Measurements from ENCODE around the gene ZCCHC24. TPM values are rescaled to one million over a fixed set of nuclear protein-coding genes. Genes with fewer than 3 reads are reported as not detected.

Gene ZCCHC24
- total and polyA plus RNA-seq, 2 donors from 2014 or later = 8.4 to 21.3 TPM

DNA sequence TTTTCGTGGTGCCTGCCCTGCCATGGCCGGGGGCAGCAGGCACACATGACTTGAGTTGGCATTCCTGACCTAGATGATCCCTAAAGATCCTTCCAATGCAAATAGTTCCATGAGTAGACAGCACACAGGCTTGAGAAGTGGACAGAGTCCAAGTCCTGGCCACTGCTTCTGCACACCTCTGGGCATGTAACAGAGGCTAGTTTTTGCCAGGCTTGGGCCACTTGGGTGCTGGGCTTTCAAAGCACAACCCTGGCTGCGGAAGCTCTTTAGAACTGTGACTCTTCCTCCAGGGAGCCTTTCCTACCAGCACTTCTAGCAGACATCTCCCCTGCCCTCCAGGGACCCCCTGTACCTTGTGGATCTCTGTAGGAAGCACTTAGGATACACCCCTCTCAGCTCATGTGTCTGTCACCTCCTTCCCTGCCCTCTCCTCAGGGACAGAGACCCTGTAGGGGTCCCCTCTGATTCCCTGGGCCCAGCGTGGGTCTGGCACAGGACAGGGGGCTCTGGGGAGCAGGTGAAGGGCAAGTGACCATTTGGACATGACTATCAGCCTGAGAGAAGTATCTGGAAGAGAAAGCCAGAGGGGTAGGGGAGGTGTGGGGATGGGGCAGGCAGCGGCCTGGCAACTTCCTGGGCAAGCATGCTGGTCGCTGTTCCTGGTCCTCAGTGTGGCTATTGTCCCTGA lies 36.2 kb downstream of the ZCCHC24 start:
- TF ChIP-seq, protein P1, sequence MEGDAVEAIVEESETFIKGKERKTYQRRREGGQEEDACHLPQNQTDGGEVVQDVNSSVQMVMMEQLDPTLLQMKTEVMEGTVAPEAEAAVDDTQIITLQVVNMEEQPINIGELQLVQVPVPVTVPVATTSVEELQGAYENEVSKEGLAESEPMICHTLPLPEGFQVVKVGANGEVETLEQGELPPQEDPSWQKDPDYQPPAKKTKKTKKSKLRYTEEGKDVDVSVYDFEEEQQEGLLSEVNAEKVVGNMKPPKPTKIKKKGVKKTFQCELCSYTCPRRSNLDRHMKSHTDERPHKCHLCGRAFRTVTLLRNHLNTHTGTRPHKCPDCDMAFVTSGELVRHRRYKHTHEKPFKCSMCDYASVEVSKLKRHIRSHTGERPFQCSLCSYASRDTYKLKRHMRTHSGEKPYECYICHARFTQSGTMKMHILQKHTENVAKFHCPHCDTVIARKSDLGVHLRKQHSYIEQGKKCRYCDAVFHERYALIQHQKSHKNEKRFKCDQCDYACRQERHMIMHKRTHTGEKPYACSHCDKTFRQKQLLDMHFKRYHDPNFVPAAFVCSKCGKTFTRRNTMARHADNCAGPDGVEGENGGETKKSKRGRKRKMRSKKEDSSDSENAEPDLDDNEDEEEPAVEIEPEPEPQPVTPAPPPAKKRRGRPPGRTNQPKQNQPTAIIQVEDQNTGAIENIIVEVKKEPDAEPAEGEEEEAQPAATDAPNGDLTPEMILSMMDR (IDR thresholded peaks at IDR 0.05; ENCODE audit: borderline replicate concordance, extremely low read depth, insufficient read depth) = no peak
- Histone ChIP-seq H3K9ac (ENCODE audit: low read length in 3 of 3) (no peak overlapping the region), H3K36me3 (ENCODE audit: control insufficient read depth in 2 of 3, insufficient read depth in 3 of 3, low read length in 3 of 3) (no peaks in the 10 kb centered on the region), H3K4me1 (ENCODE audit: control insufficient read depth in 2 of 3, insufficient read depth in 2 of 3, low read depth in 1 of 3, low read length in 3 of 3) (peaks cover 2 to 42% (median 22%) of the 10 kb centered on the region in 3 donors), H3K4me3 (ENCODE audit: low read length in 3 of 3) (no peak overlapping the region), H3K27me3 (ENCODE audit: control insufficient read depth, insufficient read depth, low read length) (no peaks in the 10 kb centered on the region), H3K9me3 (ENCODE audit: control insufficient read depth in 2 of 3, insufficient read depth in 1 of 3, low read length in 3 of 3) (no peaks in the 10 kb centered on the region), H3K27ac (ENCODE audit: low read depth in 2 of 2, low read length in 2 of 2) (no peak overlapping the region)
- DNase-seq (peak in 1 of 5 donors; percentile 21), FAIRE-seq (no peak)
- intact Hi-C loops (cut with DNase I) = no loop called here

DNA sequence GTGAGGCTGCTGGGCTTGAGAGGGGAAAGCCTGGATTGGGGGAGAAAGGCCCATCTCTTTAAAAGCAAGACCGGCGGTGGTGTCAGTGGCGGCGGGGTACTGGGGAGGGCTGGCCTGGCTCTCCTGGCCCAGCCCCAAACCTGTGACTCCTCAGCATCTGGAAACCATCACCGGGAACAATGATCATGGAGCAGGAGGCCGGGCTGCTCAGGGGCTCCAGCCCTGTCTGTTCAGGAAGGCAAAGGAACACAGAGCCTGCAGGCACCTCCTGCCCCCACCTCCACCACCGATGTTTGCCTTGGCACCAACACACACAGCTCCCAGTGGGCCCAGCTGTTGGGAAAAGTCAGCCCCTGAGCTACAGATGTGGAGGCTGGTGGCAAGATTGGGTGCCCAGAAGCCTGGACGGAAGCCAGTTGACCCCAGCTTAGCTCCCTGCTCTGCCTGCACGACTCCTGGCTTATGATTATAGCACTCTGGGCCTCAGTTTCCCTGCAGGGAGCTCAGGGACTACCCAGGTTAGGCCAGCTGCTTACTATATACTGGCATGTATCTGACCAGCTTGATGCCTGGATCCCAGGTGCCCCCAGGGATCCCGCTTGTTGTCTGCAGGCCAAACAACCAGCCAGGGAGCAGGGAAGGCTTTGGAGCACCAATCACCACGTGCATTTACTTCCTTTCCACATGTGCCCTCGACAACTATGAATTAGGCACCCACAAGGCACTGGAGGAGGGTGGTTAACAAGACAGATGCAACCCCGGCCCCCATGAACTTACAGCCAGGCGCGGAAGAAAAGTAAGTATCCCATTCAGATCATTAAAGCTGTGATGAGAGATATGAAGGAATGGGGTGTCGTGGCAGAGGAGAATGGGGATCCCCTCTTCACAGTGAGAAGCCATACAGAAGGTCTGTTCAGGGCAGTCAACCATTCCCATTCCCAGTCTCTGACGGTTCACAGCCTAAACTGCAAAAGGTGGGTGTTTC lies 37.3 kb downstream of the ZCCHC24 start:
- peaks cover 2 to 38% (median 22%) of the 10 kb centered on the region in 3 donors for H3K4me1 ChIP-seq (ENCODE audit: control insufficient read depth in 2 of 3, insufficient read depth in 2 of 3, low read depth in 1 of 3, low read length in 3 of 3)
- FAIRE-seq (no peak), DNase-seq (peak in 3 of 5 donors; percentile 51 to 69 (median 65))
- intact Hi-C loops (cut with DNase I) = no loop called here
- TF ChIP-seq, protein P1 (IDR thresholded peaks at IDR 0.05; ENCODE audit: borderline replicate concordance, extremely low read depth, insufficient read depth) = no peak
- no peaks in the 10 kb centered on the region for H3K27me3 ChIP-seq (ENCODE audit: control insufficient read depth, insufficient read depth, low read length)
- no peaks in the 10 kb centered on the region for H3K36me3 ChIP-seq (ENCODE audit: control insufficient read depth in 2 of 3, insufficient read depth in 3 of 3, low read length in 3 of 3)
- no peak overlapping the region for H3K4me3 ChIP-seq (ENCODE audit: low read length in 3 of 3)
- H3K9ac ChIP-seq (ENCODE audit: low read length in 3 of 3) = no peak overlapping the region
- H3K27ac ChIP-seq (ENCODE audit: low read depth in 2 of 2, low read length in 2 of 2) = no peak overlapping the region
- H3K9me3 ChIP-seq (ENCODE audit: control insufficient read depth in 2 of 3, insufficient read depth in 1 of 3, low read length in 3 of 3) = no peaks in the 10 kb centered on the region

DNA sequence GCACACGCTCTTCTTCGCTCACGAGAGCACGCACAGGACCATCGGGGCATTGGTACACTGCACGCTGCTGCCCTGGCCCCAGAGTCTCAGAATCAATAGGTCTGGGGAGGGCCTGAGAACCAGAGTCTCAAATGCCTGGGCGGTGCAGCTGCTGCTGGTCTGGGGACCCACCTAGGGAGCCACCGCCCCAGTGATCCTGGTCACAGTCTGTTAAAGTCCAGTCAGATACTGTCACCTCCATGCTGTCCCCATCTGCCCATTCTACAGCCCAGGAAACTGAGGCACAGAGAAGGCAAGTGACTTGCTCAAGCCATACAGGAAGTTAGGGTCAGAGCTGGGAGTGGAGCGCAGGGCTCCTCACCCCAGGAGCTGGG lies 38.0 kb downstream of the ZCCHC24 start:
- DNase-seq (peak in 2 of 5 donors; percentile 41 to 43), FAIRE-seq (no peak)
- Histone ChIP-seq H3K4me1 (ENCODE audit: control insufficient read depth in 2 of 3, insufficient read depth in 2 of 3, low read depth in 1 of 3, low read length in 3 of 3) (peaks cover 2 to 39% (median 22%) of the 10 kb centered on the region in 3 donors), H3K27ac (ENCODE audit: low read depth in 2 of 2, low read length in 2 of 2) (no peak overlapping the region), H3K9me3 (ENCODE audit: control insufficient read depth in 2 of 3, insufficient read depth in 1 of 3, low read length in 3 of 3) (no peaks in the 10 kb centered on the region), H3K4me3 (ENCODE audit: low read length in 3 of 3) (no peak overlapping the region), H3K27me3 (ENCODE audit: control insufficient read depth, insufficient read depth, low read length) (no peaks in the 10 kb centered on the region), H3K9ac (ENCODE audit: low read length in 3 of 3) (no peak overlapping the region), H3K36me3 (ENCODE audit: control insufficient read depth in 2 of 3, insufficient read depth in 3 of 3, low read length in 3 of 3) (no peaks in the 10 kb centered on the region)
- intact Hi-C loops (cut with DNase I) = no loop called here
- TF ChIP-seq, protein P1 (IDR thresholded peaks at IDR 0.05; ENCODE audit: borderline replicate concordance, extremely low read depth, insufficient read depth) = no peak

Measured in kidney (tissue), 14 donors.